Caco-2 (cell line): ENCODE results near the gene CX3CR1. TPM values are rescaled to one million over a fixed set of nuclear protein-coding genes. Genes with fewer than 3 reads are reported as not detected.

Experiments
- BruUV-seq: library from RNA; stranded (reverse); fragments of 400-500 nt; replicated peaks from 2 replicates; lab custom pipeline; 2021; lab: Mats Ljungman, UMichigan
- CTCF ChIA-PET: fragments of 300-600 bp; sonication (Branson Sonifier 250); formaldehyde crosslinking; loops from one replicate; lab custom pipeline; 2022; ENCODE audit warnings: antibody characterized with exemption; lab: Charles Lee
- POLR2A ChIA-PET: fragments of 300-600 bp; sonication (Branson Sonifier 250); formaldehyde crosslinking; loops from one replicate; lab custom pipeline; 2022; ENCODE audit warnings: antibody characterized with exemption; lab: Charles Lee
- DNase-seq, 2 experiments: peaks; one replicate each; pipeline versions ENCODE4 v3.0.0 to v3.0.0-alpha.2; 2020 to 2022
- H3K27me3 ChIP-seq: replicated peaks from 2 replicates; pipeline ENCODE4 v1.6.0; 2011; ENCODE audit warnings: low read length; ENCODE audit not compliant: control insufficient read depth, insufficient read depth
- H3K36me3 ChIP-seq: 2 replicates; pipeline ENCODE4 v1.5.1; 2011; ENCODE audit warnings: low read length; ENCODE audit not compliant: control insufficient read depth, insufficient read depth
- H3K4me1 ChIP-seq: fragments of 250-450 bp; sonication (Bioruptor Pico); 2 replicates; pipeline ENCODE4 v1.5.1; 2020; ENCODE audit warnings: mild to moderate bottlenecking
- H3K4me3 ChIP-seq: 2 replicates; pipeline ENCODE4 v1.5.1; 2011; ENCODE audit warnings: low read depth, mild to moderate bottlenecking, control low read depth, low read length
- H3K9me3 ChIP-seq: fragments of 250-450 bp; sonication (Bioruptor Pico); 2 replicates; pipeline ENCODE4 v1.5.1; 2020; ENCODE audit warnings: mild to moderate bottlenecking, moderate library complexity
- H3K27ac Mint-ChIP-seq: one replicate; pipeline ENCODE4 v1.8.0; 2022; ENCODE audit warnings: mixed read lengths; ENCODE audit not compliant: unreplicated experiment
- H3K27me3 Mint-ChIP-seq: one replicate; pipeline ENCODE4 v1.8.0; 2022; ENCODE audit warnings: mixed read lengths; ENCODE audit not compliant: insufficient read depth, unreplicated experiment
- H3K36me3 Mint-ChIP-seq: one replicate; pipeline ENCODE4 v1.8.0; 2022; ENCODE audit warnings: mild to moderate bottlenecking, mixed read lengths; ENCODE audit not compliant: insufficient read depth, unreplicated experiment
- H3K4me1 Mint-ChIP-seq: one replicate; pipeline ENCODE4 v1.8.0; 2022; ENCODE audit warnings: low read depth, mixed read lengths; ENCODE audit not compliant: unreplicated experiment
- H3K4me3 Mint-ChIP-seq: one replicate; pipeline ENCODE4 v1.8.0; 2022; ENCODE audit warnings: mild to moderate bottlenecking, moderate library complexity, mixed read lengths; ENCODE audit not compliant: unreplicated experiment
- H3K9me3 Mint-ChIP-seq: one replicate; pipeline ENCODE4 v1.8.0; 2022; ENCODE audit warnings: mixed read lengths; ENCODE audit not compliant: unreplicated experiment
- CTCF ChIP-seq, 2 experiments: fragments of 200-600 bp in 1 of 2; IDR thresholded peaks; 1 replicate in 1 of 2; 2 replicates in 1 of 2; pipeline versions ENCODE4 v1.5.1 to v1.8.0; 2011 to 2022; ENCODE audit warnings: antibody characterized with exemption in 1 of 2, control low read depth in 1 of 2, inconsistent platforms in 1 of 2, low read depth in 1 of 2, low read length in 1 of 2, mild to moderate bottlenecking in 1 of 2, moderate library complexity in 1 of 2; ENCODE audit not compliant: insufficient read depth in 1 of 2, severe bottlenecking in 1 of 2, unreplicated experiment in 1 of 2
- intact Hi-C: fragments of 100-400 bp; cut with micrococcal nuclease; formaldehyde crosslinking; loops from one replicate; pipeline ENCODE4 v1.10.0; 2022; ENCODE audit not compliant: unreplicated experiment
- total RNA-seq: library from RNA; stranded (reverse); gene quantifications from 2 replicates; pipeline ENCODE4 v1.2.3, GENCODE V29; 2022

The CX3CR1 gene
- total RNA-seq, 1 experiment from 2014 or later = 0.61 TPM

- no peaks in the 10 kb centered on the region for H3K36me3 Mint-ChIP-seq
- no TSS peak for BruUV-seq
- peaks cover 15% of the 10 kb centered on the region for H3K4me1 Mint-ChIP-seq
- ChIA-PET CTCF (interaction anchor here (0.6 to 4.7 kb wide), 2 partner anchors 10 to 13 kb away, joined by 4 to 32 read pairs; no protein-coding TSS in a partner anchor), POLR2A (no interaction called here)
- no peak overlapping the region for H3K4me3 Mint-ChIP-seq
- TF ChIP-seq CTCF (IDR thresholded peaks at IDR 0.05; ENCODE audit: insufficient read depth in 1 of 2, low read depth in 1 of 2, low read length in 1 of 2, severe bottlenecking in 1 of 2, unreplicated experiment in 1 of 2) = no peak
- no peak overlapping the region for H3K4me3 ChIP-seq
- no peaks in the 10 kb centered on the region for H3K27me3 ChIP-seq
- no peak for DNase-seq
- H3K27ac Mint-ChIP-seq = no peak overlapping the region
- peaks cover 12% of the 10 kb centered on the region for H3K9me3 Mint-ChIP-seq
- no peaks in the 10 kb centered on the region for H3K9me3 ChIP-seq
- peaks cover 2% of the 10 kb centered on the region for H3K27me3 Mint-ChIP-seq
- H3K36me3 ChIP-seq = no peaks in the 10 kb centered on the region
- intact Hi-C loops = no loop called here
- peaks cover 16% of the 10 kb centered on the region for H3K4me1 ChIP-seq
Observed at GRCh38 chr3:39278616-39278935, 1.3 kb downstream of the CX3CR1 start.

DNA sequence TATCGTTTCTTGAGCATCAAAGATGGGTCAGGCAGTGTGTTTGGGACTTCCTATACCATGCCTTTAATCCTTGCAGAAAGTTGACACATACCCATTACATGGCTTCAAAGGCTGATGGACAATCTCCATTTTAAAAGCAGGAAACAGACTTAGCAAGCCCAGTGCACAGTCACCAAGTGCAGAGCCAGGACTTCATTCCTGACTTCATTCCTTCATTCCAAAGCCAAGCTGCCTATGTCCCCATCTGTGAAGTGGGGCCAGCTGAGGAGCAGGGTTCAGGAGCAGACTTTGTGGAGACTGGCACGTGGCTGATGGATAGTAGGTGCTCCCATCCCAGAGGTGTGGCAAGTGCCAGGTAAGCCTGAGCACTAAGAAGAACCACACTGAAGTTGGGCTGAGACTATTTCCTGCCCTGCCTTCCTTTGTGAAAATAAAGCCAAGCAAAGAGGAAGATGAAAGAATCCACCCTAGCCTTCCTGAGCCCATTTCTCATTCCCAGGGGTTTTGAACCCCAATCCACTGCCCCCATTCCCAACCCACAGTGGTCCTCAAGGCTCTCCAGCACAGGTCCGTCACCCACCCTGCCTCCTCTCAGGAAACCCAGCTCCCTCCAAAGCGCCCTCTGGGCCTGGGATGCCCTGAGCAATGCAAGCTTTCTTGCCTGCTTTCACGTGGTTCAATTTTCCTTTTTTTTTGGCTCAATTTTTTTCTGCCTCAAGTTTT, 1.8 kb downstream of the CX3CR1 start:
- intact Hi-C loops = no loop called here
- Mint-ChIP-seq H3K4me1 (peaks cover 15% of the 10 kb centered on the region), H3K9me3 (peaks cover 12% of the 10 kb centered on the region), H3K27me3 (peaks cover 2% of the 10 kb centered on the region), H3K27ac (no peak overlapping the region), H3K36me3 (no peaks in the 10 kb centered on the region), H3K4me3 (no peak overlapping the region)
- no peak for DNase-seq
- BruUV-seq = no TSS peak
- Histone ChIP-seq H3K4me3 (no peak overlapping the region), H3K9me3 (no peaks in the 10 kb centered on the region), H3K4me1 (peaks cover 16% of the 10 kb centered on the region), H3K36me3 (no peaks in the 10 kb centered on the region), H3K27me3 (no peaks in the 10 kb centered on the region)
- no peak for TF ChIP-seq CTCF (IDR thresholded peaks at IDR 0.05; ENCODE audit: insufficient read depth in 1 of 2, low read depth in 1 of 2, low read length in 1 of 2, severe bottlenecking in 1 of 2, unreplicated experiment in 1 of 2)
- POLR2A ChIA-PET = no interaction called here
- CTCF ChIA-PET = interaction anchor here (4.7 kb wide), 1 partner anchor 10 kb away, joined by 32 read pairs; no protein-coding TSS in a partner anchor

DNA sequence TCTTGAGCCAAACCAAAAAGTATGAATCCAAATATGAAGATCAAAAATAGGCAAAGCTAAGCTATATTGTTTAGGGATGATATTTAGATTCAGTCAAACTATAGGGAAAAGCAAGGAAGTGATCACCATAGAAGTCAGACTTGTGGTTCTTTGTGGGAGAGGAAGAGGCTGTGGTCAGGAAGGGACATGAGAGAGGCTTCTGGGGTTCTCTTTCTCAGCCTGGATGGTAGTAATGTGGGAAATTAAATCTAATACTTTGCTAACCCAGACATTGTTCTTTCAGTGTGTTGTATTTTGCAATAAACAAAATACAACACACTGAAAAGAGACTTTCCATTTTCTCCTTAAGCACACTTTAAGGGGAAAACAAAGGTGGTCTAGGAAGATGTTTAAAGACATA, 3.1 kb downstream of the CX3CR1 start:
- Mint-ChIP-seq H3K9me3 (peaks cover 12% of the 10 kb centered on the region), H3K27me3 (no peaks in the 10 kb centered on the region), H3K27ac (no peak overlapping the region), H3K4me1 (peaks cover 15% of the 10 kb centered on the region), H3K36me3 (no peaks in the 10 kb centered on the region), H3K4me3 (no peak overlapping the region)
- CTCF ChIA-PET = interaction anchor here (4.7 kb wide), 1 partner anchor 11 kb away, joined by 32 read pairs; no protein-coding TSS in a partner anchor
- BruUV-seq = no TSS peak
- POLR2A ChIA-PET = no interaction called here
- H3K27me3 ChIP-seq = no peaks in the 10 kb centered on the region
- no peaks in the 10 kb centered on the region for H3K9me3 ChIP-seq
- no peaks in the 10 kb centered on the region for H3K36me3 ChIP-seq
- H3K4me3 ChIP-seq = no peak overlapping the region
- intact Hi-C loops = no loop called here
- DNase-seq = no peak
- H3K4me1 ChIP-seq = peaks cover 16% of the 10 kb centered on the region
- no peak for TF ChIP-seq CTCF (IDR thresholded peaks at IDR 0.05; ENCODE audit: insufficient read depth in 1 of 2, low read depth in 1 of 2, low read length in 1 of 2, severe bottlenecking in 1 of 2, unreplicated experiment in 1 of 2)
